GM12865 (cell line): Measurements from ENCODE around the gene TOR4A.

Experiments used
- DNase-seq: peaks from one replicate; pipeline ENCODE4 v3.0.0; 2010; ENCODE audit warnings: low read depth
- H3K4me3 ChIP-seq: 2 replicates; pipeline ENCODE4 v1.5.1; 2011; ENCODE audit warnings: mild to moderate bottlenecking, low read depth, low read length, control low read depth
- CTCF ChIP-seq: IDR thresholded peaks from 2 replicates; pipeline ENCODE4 v1.5.1; 2011; ENCODE audit warnings: low read length, control low read depth, low read depth, inconsistent platforms; ENCODE audit not compliant: insufficient read depth; ENCODE audit errors: missing control alignments

TOR4A gene

GRCh38 chr9:137303893-137304382 lies 26.4 kb downstream of the TOR4A start:
- DNase-seq: no peak
- H3K4me3 ChIP-seq: no peak overlapping the region
- TF ChIP-seq CTCF: no peak

- TF ChIP-seq CTCF: no peak
- DNase-seq: no peak
- no peak overlapping the region for H3K4me3 ChIP-seq
Observed at GRCh38 chr9:137304383-137305059, 27.0 kb downstream of the TOR4A start.

GRCh38 chr9:137305060-137305797 lies 27.7 kb downstream of the TOR4A start:
- no peak for TF ChIP-seq CTCF
- no peak overlapping the region for H3K4me3 ChIP-seq
- DNase-seq: peak; percentile 49

DNA sequence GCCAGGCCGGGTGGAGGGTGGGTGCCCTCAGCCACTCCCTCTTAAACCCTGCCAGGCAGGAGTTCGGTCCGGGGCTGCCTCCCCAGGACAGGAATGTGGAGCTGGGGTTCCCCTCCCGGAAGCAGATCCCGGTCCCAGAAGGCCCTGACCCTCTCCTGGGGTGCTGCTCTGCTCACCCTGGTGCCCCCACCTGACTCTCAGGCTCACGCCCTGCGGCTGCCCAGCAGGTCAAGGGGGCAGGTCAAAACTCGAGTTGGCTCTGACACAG lies 28.2 kb downstream of the TOR4A start:
- no peak overlapping the region for H3K4me3 ChIP-seq
- DNase-seq: no peak
- no peak for TF ChIP-seq CTCF

DNA sequence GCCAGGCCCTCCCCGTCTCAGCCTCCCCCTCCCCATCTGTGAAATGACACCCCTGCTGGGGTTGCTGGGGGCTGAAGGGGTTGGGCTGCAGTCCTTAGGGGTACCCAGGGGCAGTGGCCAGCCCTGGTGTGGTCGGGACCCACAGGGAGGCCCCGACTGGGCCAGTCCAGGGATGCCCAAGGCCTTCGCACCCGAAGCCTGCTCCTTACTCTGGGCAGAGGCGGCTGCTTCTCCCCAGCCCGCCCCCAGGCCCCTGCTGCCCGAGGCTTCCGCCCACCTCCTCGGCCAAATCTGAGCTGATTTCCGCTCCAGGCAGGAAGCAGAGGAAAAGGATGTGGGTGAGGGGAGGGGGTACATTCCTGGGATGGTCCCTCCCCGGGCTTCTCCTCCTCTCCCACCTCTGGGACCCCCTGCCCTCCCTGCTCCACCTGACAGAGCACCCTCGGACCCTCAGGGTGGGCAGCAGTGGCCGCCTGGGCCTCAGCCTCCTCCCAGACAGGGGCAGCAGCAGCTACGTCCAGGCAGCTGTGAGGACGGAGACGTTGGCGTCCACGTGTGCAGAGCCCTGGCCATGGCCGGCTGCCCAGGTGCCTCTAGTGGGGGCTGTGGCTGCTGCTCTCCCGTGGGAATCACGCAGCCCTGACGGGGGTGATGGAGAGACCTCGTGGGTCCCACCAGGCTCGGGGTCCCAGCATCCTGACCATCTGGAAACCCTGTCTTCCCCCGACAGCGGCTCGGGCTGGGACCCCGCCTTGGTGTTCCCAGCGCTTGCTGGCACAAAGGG lies 28.7 kb downstream of the TOR4A start:
- no peak for DNase-seq
- no peak for TF ChIP-seq CTCF
- H3K4me3 ChIP-seq: no peak overlapping the region

DNA sequence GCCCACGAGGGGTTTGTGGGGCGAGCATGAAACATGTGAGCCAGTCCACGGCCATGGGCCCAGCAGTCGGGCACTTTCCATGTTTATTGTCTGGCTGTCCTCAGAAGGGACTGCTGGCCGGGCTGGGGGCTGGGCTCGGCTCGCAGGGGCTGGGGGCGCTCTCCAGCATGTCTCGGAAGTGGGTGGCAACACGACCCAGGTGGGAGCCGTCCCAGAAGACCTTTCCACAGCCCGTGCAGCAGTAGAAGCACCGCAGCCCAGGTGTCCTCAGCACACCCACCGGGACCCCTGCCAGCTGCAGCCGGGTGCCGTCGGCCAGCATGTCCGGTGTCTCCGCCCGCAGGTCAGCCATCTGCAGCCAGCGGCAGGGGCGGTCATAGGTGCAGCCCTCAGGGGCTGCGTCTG lies 29.3 kb downstream of the TOR4A start:
- no peak for TF ChIP-seq CTCF
- H3K4me3 ChIP-seq: no peak overlapping the region
- no peak for DNase-seq
